Measurements from ENCODE around the gene CERS6. TPM values are rescaled to one million over a fixed set of nuclear protein-coding genes. Genes with fewer than 3 reads are reported as not detected.

CERS6 gene
- total and polyA plus RNA-seq, 2 of the 8 experiments (the other 6 are each of a cell fraction or from before 2014, with no cell fraction given) = 6.8 to 28.2 TPM

- TF ChIP-seq MAFK (IDR thresholded peaks at IDR 0.05; ENCODE audit: low read depth, low read length) = no peak
Observed at GRCh38 chr2:168495524-168495923, 39.5 kb downstream of the CERS6 start (continued).
